Measurements from ENCODE around the gene RNU1-3.
"Not testable (repeated sequence)": the region's sequence is repeated elsewhere in the genome, so short reads cannot be mapped to it uniquely, and the experiment has no call there.

DNA sequence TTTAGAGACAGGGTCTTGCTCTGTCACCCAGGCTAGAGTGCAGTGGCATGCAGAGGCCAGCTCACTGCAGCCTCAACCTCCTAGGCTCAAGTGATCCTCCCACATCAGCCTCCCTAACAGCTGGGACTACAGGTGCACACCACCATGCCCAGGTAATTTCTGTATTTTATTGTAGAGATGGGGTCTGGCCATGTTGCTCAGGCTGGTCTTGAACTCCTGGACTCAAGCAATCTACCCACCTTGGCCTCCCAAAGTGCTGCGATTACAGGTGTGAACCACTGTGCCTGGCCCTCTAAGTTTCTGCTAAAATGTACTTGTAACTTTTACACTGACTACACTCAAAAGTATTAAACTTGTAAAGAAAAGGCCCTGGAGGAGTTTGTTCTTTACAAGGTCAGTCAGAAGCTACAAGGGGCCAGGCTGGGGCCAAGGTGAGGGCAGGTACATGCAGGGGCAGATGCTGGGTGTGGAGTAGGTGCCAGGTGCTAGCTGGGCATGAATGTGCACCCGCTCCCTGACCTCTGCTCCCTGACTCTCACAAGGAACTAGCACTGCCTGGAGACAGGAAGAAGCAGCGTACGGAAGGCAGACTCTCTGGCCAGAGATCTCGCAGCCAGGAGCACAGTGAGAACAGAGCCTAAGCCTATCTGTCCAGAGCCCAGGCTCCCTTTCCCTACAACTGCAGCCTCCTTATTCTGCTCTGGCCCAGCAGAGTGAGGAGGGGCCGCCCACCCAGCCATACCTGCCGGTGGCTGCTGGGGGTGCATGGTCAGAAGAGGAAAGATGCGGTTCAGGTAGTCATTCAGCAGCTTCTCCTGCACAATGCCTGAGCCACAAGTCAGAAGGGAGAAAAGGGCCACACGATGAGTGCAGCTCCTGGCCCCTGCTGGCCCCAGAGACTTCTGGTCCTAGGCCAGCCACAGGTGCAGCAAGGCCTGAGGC lies 24.5 kb downstream of the RNU1-3 start:
- TF ChIP-seq, protein P1, sequence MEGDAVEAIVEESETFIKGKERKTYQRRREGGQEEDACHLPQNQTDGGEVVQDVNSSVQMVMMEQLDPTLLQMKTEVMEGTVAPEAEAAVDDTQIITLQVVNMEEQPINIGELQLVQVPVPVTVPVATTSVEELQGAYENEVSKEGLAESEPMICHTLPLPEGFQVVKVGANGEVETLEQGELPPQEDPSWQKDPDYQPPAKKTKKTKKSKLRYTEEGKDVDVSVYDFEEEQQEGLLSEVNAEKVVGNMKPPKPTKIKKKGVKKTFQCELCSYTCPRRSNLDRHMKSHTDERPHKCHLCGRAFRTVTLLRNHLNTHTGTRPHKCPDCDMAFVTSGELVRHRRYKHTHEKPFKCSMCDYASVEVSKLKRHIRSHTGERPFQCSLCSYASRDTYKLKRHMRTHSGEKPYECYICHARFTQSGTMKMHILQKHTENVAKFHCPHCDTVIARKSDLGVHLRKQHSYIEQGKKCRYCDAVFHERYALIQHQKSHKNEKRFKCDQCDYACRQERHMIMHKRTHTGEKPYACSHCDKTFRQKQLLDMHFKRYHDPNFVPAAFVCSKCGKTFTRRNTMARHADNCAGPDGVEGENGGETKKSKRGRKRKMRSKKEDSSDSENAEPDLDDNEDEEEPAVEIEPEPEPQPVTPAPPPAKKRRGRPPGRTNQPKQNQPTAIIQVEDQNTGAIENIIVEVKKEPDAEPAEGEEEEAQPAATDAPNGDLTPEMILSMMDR (IDR thresholded peaks at IDR 0.05) = not testable (repeated sequence)
- not testable (repeated sequence) for TF ChIP-seq POLR2A (IDR thresholded peaks at IDR 0.05)
